Cardiac muscle cell (in vitro differentiated cells and primary cell): ENCODE data around the gene FBXL17. TPM values are rescaled to one million over a fixed set of nuclear protein-coding genes. Genes with fewer than 3 reads are reported as not detected.

Experiments used
- DNase-seq, 2 donors: peaks; one replicate each; pipeline versions ENCODE4 v3.0.0 to v3.0.0-alpha.2; 2010 to 2017; ENCODE audit warnings: low read depth in 1 of 2, low spot score in 1 of 2
- H3K27ac ChIP-seq: fragments of 200-600 bp; sonication (generic); 2 replicates; pipeline ENCODE4 v1.5.1; 2016
- H3K27me3 ChIP-seq: fragments of 200-600 bp; sonication (generic); 2 replicates; pipeline ENCODE4 v1.6.0; 2016; ENCODE audit warnings: control low read depth
- H3K36me3 ChIP-seq: fragments of 200-600 bp; sonication (generic); 2 replicates; pipeline ENCODE4 v1.5.1; 2016; ENCODE audit warnings: control low read depth
- H3K4me1 ChIP-seq: fragments of 200-600 bp; sonication (generic); 2 replicates; pipeline ENCODE4 v1.8.1; 2017; ENCODE audit warnings: low read depth, mild to moderate bottlenecking, mixed run types
- H3K4me3 ChIP-seq: fragments of 200-600 bp; sonication (generic); 2 replicates; pipeline ENCODE4 v1.5.1; 2016; ENCODE audit warnings: mild to moderate bottlenecking
- H3K9me3 ChIP-seq: fragments of 200-600 bp; sonication (generic); 2 replicates; pipeline ENCODE4 v1.5.1; 2017; ENCODE audit warnings: low read depth, mild to moderate bottlenecking, control low read depth
- CTCF ChIP-seq: IDR thresholded peaks from 2 replicates; pipeline ENCODE4 v1.5.1; 2012; ENCODE audit warnings: low read depth, mild to moderate bottlenecking, low read length
- polyA plus RNA-seq: library from polyadenylated mRNA; unstranded; fragments of >200 nt; fragmentation: Nextera tagmentation; extraction: Ambion mirVana; gene quantifications from 2 replicates; pipeline ENCODE4 v1.2.1, GENCODE V29; 2016
- total RNA-seq: library from RNA; depleted of rRNA; stranded (reverse); fragments of >200 nt; gene quantifications from 2 replicates; pipeline ENCODE4 v1.2.3, GENCODE V29; 2016

Gene FBXL17
- total and polyA plus RNA-seq, 2 experiments from 2014 or later, result 18.3 to 22.9 TPM

GRCh38 chr5:108259306-108259705 lies 122.6 kb downstream of the FBXL17 start:
- H3K4me3 ChIP-seq, result no peak overlapping the region
- no peaks in the 10 kb centered on the region for H3K9me3 ChIP-seq
- TF ChIP-seq CTCF, result no peak
- H3K27me3 ChIP-seq, result no peaks in the 10 kb centered on the region
- peak overlapping the region; percentile 32 for H3K27ac ChIP-seq
- DNase-seq, result peak; percentile 38 to 71
- H3K36me3 ChIP-seq, result no peaks in the 10 kb centered on the region
- peaks cover 40% of the 10 kb centered on the region for H3K4me1 ChIP-seq

GRCh38 chr5:108257996-108258395 lies 123.9 kb downstream of the FBXL17 start:
- TF ChIP-seq CTCF, result no peak
- H3K9me3 ChIP-seq, result no peaks in the 10 kb centered on the region
- no peak overlapping the region for H3K27ac ChIP-seq
- H3K4me1 ChIP-seq, result peaks cover 40% of the 10 kb centered on the region
- H3K27me3 ChIP-seq, result no peaks in the 10 kb centered on the region
- H3K36me3 ChIP-seq, result no peaks in the 10 kb centered on the region
- no peak overlapping the region for H3K4me3 ChIP-seq
- peak in 1 of 2 donors; percentile 8 for DNase-seq

GRCh38 chr5:108255468-108255867 lies 126.4 kb downstream of the FBXL17 start:
- Histone ChIP-seq H3K36me3 (no peaks in the 10 kb centered on the region), H3K4me1 (peaks cover 49% of the 10 kb centered on the region), H3K27me3 (no peaks in the 10 kb centered on the region), H3K9me3 (no peaks in the 10 kb centered on the region), H3K4me3 (no peak overlapping the region), H3K27ac (no peak overlapping the region)
- no peak for TF ChIP-seq CTCF
- no peak for DNase-seq

- DNase-seq, result peak in 1 of 2 donors; percentile 32
- no peak overlapping the region for H3K27ac ChIP-seq
- no peak for TF ChIP-seq CTCF
Observed at GRCh38 chr5:108251350-108251749, 130.5 kb downstream of the FBXL17 start.

GRCh38 chr5:108249785-108250426 lies 132.0 kb downstream of the FBXL17 start:
- no peak for DNase-seq
- Histone ChIP-seq H3K27ac (peak overlapping the region; percentile 49), H3K36me3 (no peaks in the 10 kb centered on the region), H3K4me1 (peaks cover 25% of the 10 kb centered on the region), H3K27me3 (no peaks in the 10 kb centered on the region), H3K4me3 (no peak overlapping the region), H3K9me3 (no peaks in the 10 kb centered on the region)
- TF ChIP-seq CTCF, result no peak

More at GRCh38 chr5:108251350-108251749, 130.5 kb downstream of the FBXL17 start:
- Histone ChIP-seq H3K27me3 (no peaks in the 10 kb centered on the region), H3K4me3 (no peak overlapping the region), H3K4me1 (peaks cover 36% of the 10 kb centered on the region), H3K9me3 (no peaks in the 10 kb centered on the region), H3K36me3 (no peaks in the 10 kb centered on the region)
